IPS-11a (cell line): ENCODE measurements around the gene ASPRV1.

Experiments used
- H3K4me3 ChIP-seq: one replicate; pipeline ENCODE4 v1.5.1; 2013; ENCODE audit warnings: low read depth, low read length, control low read depth

Gene ASPRV1

GRCh38 chr2:69989009-69989408 lies 27.6 kb upstream of the ASPRV1 start:
- no peak overlapping the region for H3K4me3 ChIP-seq

GRCh38 chr2:69988086-69988635 lies 26.7 kb upstream of the ASPRV1 start:
- no peak overlapping the region for H3K4me3 ChIP-seq

DNA sequence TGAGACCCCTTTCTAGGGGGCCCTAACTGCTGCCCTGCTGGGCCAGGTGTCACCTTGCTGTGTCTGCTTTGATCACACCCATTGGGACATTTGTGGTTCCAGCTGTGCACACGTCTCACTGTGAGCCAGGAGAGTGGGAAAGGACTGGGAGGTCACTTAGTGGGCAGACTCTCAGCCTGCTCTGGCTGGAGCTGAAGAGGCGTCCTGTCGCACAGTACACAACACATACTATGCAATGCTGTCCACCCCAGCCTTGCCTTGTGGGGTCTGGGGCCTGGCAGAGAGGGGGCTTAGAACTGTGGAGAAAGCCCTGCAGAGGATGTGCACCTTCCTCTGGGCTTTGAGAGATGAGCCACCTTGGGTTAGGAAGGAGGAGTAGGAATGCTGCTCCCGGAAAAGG lies 25.3 kb upstream of the ASPRV1 start:
- H3K4me3 ChIP-seq: no peak overlapping the region

DNA sequence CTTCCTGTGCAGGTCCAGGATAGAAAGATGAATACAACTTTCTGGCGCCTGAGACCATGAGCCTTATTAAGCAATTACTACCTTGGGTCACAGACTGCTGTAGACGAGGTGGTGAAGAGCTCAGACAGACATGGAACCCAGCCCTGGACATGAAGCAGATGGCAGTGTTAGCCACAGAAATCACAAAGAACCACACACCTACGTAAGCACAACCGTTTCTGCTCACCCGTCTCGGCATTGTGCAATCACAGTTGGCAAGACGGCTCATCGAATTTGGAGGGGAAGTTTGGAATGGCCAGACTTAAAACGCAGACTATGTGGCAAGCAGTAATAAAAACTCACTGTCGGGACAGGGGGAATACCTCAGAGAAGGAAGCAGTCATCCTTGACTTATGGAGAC lies 24.3 kb upstream of the ASPRV1 start:
- no peak overlapping the region for H3K4me3 ChIP-seq

DNA sequence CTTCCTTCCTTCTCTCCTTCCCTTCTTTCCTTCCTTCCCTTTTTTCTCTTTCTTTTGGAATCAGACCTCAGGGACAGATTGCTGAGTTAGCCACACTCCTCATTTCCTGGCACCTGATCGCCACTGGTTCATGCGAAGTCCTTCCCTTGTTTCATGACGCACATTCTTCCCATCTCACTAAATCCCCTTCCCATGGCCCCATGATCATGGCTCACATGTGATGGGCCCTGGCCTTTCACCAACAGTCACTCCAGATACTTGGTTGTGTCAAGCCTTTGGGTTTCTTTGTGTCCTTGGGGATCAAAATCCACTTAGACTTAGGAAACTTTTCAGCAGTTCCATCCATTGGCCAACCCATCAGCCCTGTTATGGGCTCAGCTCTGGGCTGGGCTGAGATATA lies 23.8 kb upstream of the ASPRV1 start:
- no peak overlapping the region for H3K4me3 ChIP-seq

DNA sequence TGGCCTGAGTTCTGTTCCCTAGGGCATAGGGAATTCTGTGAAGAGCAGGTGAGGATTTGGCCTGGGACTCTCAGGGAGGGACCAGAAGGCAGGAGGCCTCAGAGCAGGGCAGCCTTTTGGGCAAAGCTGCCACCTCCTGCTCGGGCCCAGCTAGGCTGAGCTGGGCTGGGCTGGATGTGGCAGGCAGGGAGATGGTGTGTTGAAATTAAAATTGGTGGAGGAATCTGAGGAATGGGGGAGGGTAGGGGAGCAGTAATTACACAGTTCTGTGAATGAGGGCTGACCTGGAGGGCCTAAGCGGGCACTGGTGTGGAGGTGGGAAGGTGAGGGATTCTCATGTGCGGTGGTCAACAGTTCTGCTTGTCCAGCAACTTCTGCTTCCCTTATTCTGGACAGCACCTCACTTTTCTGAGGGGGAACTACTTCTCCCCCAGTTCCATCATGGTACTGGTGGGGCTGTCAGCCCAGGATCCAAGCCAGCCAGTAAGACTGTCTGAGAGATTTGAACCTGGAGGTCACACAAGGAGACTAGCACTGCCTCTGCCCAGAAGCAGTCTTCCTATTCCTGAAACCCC lies 22.0 kb upstream of the ASPRV1 start:
- H3K4me3 ChIP-seq: no peak overlapping the region

- no peak overlapping the region for H3K4me3 ChIP-seq
These were observed 18.7 kb upstream of the ASPRV1 start for GRCh38 chr2:69979902-69980807.

DNA sequence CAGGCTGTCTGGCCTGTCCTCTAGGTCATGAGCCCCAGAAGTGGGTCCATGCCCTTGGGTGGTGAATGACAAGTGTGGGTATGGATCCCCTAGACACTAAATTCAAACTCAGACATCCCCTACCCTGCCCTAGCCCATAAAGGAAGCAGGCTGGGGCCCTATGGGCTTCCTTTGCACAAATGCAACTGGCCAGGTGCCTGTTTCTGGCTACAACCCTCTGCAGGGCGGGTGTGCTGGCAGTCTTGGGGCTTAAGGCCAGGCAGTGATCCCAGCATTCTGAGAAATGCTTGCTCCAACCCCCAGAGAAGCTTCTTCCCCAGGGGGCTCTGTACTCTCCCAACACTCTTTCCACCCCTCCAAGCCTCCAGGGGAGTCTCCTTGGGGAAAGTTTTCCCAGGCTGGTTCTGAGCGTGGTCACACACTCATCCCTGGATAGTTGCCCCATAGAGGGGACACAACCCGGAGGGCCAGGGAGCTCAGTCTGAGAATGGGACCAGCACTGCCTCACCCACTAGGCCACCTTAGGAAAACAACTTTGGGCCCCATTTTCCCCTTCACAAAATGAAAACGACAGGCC lies 16.6 kb upstream of the ASPRV1 start:
- H3K4me3 ChIP-seq: no peak overlapping the region

DNA sequence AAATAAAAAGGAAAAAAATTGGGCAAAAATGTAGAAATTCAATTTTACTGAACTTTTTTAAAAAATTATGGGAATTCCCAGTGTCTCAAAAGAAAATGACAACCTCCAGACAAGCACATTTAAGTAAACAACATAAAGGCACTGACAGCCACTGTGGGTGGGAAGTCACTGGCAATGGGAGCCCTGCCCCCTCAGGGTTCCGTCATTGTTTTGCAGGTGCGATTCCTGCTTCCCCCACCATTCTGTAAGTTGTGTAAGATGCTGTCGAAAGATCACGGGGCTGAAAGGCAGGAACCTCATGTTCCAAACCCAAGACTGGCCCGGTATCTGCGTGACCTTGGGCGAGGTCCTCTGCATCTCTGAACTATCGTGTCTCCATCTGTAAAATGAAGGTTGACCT lies 15.8 kb upstream of the ASPRV1 start:
- H3K4me3 ChIP-seq: no peak overlapping the region

DNA sequence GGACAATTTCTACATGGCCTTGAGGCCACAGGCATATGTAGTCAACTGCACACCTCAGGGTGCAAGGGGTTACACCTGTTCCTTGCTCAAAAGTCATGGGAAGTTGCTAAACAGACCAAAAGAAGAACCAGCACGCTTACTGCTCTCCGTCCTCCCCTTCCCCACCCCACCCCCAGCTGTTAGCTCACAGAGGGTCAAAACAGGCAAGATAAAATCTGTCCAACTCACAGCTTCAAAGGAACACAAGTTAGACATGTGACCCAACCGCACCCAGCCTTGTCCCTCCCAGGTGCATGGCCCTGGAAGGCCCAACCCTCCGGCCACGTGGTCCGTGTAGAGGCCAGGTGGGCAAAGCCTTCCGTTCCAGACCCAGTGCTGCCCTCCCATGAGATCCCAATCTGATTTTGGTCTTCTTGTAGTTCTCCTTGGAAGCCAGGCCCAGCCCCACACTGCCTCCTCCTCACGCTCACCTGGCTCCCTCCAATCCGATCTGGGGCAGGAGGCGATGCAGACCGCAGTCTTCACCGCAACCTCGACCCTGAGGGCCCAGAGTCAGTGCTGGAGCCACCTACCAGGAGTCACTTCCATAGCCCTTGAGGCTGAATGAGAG lies 14.5 kb upstream of the ASPRV1 start:
- H3K4me3 ChIP-seq: no peak overlapping the region

- no peak overlapping the region for H3K4me3 ChIP-seq
These were observed 13.9 kb upstream of the ASPRV1 start for GRCh38 chr2:69975136-69975852.

GRCh38 chr2:69973335-69973735 lies 11.9 kb upstream of the ASPRV1 start:
- no peak overlapping the region for H3K4me3 ChIP-seq

DNA sequence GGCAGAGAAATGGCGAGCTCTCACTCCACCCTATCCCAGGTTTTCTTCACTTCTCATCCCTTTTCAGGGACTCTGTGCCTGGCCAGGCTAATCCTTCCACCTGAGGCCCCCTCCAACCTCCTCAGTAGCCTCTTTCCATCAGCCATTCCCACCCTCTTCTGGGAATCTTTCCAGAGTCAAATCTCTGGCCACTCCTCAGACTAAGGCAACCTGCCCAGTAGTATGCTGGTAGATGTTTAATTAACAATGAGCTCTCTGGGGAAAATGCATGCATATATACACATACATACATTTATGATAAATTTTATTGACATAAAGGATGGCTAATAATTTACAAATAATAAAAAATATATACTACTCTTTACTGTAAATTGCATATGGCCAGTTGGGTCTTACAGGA lies 11.4 kb upstream of the ASPRV1 start:
- no peak overlapping the region for H3K4me3 ChIP-seq

- H3K4me3 ChIP-seq: no peak overlapping the region
These were observed 8.6 kb upstream of the ASPRV1 start for GRCh38 chr2:69969991-69970390.

GRCh38 chr2:69969126-69969983 lies 7.9 kb upstream of the ASPRV1 start:
- H3K4me3 ChIP-seq: no peak overlapping the region

GRCh38 chr2:69968609-69969008 lies 7.2 kb upstream of the ASPRV1 start:
- H3K4me3 ChIP-seq: no peak overlapping the region

DNA sequence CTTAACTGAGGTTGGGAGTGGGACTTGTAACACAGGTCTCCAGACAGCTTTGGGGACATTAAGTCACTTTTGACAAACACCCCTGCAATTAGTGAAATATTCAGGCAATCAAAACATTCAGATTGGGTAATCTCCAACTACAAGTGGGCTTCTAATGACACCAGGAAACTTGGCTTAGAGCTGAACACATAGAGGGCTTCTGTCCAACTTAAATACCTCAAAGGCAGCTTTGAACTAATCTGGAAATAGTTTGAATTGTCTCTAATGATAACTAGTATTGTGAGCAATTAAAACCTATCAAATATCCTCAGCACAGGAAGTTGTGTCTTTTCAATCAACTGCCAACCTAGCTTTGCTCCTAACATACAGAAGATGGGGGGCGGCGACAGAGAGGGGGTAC lies 5.1 kb upstream of the ASPRV1 start:
- no peak overlapping the region for H3K4me3 ChIP-seq

DNA sequence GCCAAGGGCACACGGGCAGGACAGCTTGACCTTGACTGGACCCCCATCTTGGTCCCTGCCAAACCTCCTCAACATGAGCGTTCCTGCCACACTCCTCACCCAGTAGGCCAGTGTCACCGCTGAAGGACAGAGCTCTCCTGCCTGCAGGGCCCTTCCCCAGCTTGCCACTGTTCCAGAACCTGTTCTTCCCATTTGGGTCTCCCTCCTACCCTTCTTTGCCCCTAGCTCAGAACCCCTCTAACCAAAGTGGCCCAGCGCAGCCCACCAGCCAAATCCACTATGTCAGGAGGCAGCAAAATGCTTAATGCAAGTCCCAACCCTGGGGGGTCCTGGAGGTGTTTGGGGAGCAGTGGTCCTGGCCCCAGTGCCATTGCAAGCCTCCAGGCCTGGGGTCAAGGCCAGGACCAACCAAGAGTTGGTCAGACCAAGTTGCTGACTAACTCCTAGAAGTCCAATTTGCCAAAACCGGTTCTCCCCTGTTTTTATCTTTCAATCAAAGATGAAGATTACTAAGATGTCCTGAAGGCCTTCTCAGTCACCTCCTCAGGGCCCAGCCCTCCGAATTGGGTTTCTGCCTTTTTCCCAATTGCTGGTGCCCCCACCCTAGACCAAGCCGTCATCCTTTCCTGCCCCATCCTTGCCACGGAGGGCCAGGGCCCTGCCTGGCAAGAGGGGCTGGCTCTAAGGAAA lies 4.5 kb upstream of the ASPRV1 start:
- no peak overlapping the region for H3K4me3 ChIP-seq

- H3K4me3 ChIP-seq: no peak overlapping the region
These were observed 3.0 kb upstream of the ASPRV1 start for GRCh38 chr2:69964353-69964841.
